GM12801 (cell line): ENCODE results near the gene GABRG2.

Experiments used
- TF ChIP-seq, protein P1 (sequence below): IDR thresholded peaks from one replicate; pipeline ENCODE4 v1.5.1; 2011; ENCODE audit warnings: control low read depth; ENCODE audit not compliant: insufficient read length; ENCODE audit errors: extremely low read depth

Gene GABRG2

DNA sequence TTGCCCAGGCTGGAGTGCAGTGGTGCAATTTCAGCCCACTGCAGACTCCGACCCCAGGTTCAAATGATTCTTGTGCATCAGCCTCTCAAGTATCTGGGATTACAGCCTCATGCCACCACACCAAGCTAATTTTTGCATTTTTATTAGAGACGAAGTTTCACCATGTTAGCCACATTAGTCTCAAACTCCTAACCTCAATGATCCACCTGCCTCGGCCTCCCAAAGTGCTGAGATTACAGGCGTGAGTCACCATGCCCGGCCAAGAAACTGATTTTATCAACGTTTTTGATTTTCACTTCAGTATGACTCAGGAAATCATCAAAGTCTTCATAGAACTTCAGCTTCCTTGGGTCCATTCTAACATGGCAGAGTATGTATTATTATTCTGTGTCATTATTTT, 125.4 kb downstream of the GABRG2 start:
- TF ChIP-seq, protein P1, sequence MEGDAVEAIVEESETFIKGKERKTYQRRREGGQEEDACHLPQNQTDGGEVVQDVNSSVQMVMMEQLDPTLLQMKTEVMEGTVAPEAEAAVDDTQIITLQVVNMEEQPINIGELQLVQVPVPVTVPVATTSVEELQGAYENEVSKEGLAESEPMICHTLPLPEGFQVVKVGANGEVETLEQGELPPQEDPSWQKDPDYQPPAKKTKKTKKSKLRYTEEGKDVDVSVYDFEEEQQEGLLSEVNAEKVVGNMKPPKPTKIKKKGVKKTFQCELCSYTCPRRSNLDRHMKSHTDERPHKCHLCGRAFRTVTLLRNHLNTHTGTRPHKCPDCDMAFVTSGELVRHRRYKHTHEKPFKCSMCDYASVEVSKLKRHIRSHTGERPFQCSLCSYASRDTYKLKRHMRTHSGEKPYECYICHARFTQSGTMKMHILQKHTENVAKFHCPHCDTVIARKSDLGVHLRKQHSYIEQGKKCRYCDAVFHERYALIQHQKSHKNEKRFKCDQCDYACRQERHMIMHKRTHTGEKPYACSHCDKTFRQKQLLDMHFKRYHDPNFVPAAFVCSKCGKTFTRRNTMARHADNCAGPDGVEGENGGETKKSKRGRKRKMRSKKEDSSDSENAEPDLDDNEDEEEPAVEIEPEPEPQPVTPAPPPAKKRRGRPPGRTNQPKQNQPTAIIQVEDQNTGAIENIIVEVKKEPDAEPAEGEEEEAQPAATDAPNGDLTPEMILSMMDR = no peak

DNA sequence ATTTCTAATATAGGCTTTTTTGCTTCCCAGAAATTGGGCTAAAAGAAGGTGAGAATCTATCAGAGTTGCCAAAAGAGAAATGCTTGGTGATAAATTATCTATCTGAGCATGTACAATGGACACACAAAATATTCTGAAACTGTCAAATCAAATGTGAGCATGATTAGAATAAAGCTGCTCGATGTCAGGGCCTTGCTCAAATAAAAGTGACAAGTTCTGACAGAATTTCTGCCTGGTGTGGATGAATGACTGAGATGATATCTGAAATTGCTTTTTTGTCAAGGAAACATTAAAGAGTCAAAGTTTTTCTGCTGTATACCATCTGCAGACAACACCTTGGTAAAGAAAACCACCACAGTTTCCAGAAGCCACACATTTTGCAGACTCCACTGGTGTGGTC, 128.8 kb downstream of the GABRG2 start:
- TF ChIP-seq, protein P1 = no peak

DNA sequence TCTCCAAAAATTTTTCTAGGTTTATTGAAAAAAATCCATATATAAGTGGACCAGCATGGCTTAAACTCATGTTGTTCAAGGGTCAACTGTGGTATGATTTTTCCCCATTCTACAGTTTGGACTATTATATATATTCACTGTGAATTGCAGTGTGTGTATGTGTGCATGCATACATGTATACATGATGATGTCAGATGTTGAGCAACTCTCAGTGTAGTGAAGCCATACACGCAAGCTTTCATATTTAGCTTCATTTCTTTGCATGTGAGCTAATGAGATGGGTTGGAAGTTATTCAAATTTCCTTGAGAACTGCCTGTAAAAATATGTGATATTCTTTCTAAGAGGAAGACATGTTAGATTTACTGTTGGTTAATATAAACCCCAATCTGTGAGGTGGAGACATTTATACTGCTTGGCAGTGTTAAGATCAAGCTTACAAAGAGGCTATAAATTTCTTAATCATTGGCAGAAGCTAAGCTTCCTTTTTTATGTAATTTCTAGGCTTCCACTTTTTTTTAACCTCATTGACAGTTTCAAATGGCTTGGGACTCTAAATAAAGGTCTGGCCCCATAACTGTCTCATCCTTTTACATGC, 134.8 kb downstream of the GABRG2 start:
- TF ChIP-seq, protein P1 = no peak
